HG03196 (cell line): ENCODE measurements around the gene DGKD.

Source experiments
- ATAC-seq: cut with Tn5 transposase; IDR thresholded peaks from one replicate; pipeline ENCODE4 v1.9.1; 2021; ENCODE audit not compliant: unreplicated experiment

The DGKD gene

GRCh38 chr2:233409286-233409991 is 55.1 kb downstream of the DGKD start:
- no peak for ATAC-seq

GRCh38 chr2:233410196-233410760 is 56.0 kb downstream of the DGKD start:
- no peak for ATAC-seq

GRCh38 chr2:233411162-233411561 is 56.9 kb downstream of the DGKD start:
- no peak for ATAC-seq

- ATAC-seq: no peak
These were observed 58.1 kb downstream of the DGKD start for GRCh38 chr2:233412405-233412804.

DNA sequence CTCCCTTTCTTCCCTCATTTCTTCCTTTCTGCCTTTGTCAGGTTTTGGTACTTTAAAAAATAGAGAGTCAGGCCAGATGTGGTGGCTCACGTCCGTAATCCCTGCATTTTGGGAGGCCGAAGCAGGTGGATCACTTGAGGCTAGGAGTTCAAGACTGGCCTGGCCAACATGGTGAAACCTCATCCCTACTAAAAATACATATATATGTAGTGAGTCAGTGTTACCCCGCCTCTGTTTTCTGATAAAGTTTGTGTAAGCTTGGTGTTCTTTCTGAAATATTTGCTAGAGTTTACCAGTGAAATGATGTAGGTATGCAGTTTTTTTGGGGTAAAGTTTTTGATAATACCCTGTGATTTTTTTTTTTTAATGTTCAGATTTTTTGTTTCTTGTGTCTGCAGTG is 58.8 kb downstream of the DGKD start:
- ATAC-seq: no peak

- ATAC-seq: no peak
These were observed 59.4 kb downstream of the DGKD start for GRCh38 chr2:233413559-233414272.

DNA sequence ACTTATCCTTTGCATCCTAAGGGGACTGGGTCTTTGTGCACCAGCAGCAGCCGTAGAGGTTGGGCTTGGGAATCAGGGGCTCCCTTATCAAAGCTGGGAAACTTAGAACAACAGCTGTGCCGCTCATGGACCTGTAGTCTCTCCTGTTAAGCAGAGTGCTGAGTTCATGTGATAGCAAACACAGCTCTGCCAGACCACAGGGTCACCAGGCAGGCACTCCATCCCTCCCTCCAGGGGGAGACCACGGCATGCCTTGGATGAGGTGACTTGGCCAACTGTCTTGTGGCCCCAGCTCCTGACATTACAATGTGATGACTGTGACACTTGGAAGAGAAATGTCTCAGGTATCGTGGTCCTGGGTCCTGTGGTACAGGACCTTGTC is 60.0 kb downstream of the DGKD start:
- no peak for ATAC-seq

DNA sequence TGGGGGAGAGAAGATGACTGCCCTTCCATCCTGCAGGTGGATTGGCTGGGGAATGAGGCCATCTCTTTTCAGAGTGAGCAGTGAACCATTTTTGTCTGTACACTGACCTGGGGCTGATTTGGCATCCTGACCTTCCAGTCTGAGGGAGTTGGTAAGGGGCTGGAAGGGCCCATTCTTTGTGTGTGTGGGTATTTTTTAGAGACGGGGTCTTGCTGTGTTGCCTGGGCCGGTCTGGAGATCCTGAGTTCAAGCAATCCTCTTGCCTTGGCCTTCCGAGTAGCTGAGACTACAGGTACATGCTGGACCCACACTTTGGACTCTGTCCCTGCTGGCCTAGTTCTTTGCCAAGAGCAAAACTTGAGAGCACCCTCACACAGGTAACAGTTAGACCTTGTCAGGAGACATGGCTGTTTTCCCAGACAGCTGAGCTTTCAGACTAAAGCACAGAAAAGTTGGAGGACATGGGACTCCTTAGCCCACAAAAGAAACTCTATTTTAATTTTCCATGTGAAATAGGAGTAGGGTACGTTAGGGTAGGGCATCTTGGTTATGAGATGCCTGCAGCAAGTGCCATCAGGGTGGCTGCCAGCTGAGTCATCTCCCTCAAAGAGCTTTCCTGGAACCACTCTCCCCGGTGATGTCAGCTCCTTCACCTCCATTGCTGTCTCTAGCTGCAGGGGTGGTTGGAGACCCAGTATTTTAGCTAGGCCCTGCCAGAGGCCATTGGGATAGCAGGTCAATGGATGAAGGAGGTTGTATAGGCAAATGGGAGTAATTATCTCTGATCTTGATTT is 60.7 kb downstream of the DGKD start:
- no peak for ATAC-seq

DNA sequence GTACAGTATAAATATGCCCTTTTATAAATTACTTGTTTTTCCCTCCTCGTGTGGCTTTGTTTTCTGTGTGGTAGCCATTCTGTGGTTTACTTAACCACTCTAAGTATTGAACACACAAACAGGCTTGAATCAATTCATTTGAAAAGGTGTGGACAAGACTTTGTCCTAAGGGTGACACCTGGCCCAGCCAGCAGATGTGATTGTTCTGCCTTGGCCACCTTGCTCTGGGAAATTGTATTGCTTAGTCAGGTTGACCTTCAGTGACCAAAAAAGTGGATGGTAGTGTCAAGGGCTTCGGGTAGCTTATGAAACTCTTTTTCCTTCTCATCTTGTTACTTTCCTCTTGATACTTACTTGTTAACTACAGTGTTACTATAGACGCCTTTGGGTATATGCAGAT is 61.9 kb downstream of the DGKD start:
- no peak for ATAC-seq

- ATAC-seq: no peak
These were observed 62.4 kb downstream of the DGKD start for GRCh38 chr2:233416706-233417105.

DNA sequence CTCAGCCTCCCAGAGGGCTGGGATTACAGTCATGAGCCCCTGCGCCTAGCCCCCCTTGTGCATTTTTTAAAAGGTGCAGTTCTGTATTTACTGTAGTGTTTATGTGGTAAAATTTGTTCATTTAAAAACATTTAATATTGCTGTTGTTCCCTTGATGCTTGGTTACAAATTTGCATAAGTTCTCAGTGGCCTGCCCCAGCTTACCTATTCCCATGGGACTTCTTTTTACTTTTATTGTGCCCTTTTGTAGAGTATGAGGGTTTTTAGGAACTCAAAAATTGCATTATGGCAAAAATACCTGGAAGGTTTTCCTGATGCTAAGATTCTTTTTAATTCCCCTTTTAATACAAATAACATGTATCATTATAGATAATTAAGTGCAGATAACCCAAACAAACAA is 63.0 kb downstream of the DGKD start:
- no peak for ATAC-seq

DNA sequence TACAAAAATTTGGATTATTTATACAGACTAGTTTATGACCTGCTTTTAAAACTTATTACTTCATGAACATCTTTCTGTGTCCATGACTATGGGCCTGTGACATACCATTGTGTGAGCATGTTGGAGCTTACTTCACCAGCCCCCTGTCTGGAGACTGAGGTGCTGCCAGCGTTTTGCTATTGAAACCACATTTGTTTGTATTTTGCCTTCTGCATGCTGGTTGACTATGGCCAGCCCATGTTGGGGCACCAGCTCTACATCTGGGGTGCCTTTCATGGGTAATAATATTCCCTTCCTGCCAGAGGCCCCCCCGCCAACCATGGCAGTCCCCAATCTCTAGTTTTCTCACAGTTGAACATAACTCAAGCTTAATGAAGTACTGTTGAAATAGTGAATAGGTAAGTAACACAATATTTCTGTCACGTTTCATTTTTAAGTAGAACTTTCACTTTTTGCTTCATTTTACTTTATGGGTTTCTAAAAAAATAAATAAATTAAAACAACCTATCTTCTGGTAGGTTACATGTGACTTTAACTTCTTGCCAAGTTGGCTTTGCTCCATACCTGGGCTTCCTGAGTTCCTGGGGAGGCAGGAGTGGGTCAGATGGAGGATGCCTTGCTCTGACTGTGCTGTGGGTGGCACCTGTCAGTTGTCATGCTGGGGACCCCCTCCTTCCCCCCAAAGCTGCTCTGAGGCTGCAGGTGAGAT is 63.9 kb downstream of the DGKD start:
- ATAC-seq: no peak

DNA sequence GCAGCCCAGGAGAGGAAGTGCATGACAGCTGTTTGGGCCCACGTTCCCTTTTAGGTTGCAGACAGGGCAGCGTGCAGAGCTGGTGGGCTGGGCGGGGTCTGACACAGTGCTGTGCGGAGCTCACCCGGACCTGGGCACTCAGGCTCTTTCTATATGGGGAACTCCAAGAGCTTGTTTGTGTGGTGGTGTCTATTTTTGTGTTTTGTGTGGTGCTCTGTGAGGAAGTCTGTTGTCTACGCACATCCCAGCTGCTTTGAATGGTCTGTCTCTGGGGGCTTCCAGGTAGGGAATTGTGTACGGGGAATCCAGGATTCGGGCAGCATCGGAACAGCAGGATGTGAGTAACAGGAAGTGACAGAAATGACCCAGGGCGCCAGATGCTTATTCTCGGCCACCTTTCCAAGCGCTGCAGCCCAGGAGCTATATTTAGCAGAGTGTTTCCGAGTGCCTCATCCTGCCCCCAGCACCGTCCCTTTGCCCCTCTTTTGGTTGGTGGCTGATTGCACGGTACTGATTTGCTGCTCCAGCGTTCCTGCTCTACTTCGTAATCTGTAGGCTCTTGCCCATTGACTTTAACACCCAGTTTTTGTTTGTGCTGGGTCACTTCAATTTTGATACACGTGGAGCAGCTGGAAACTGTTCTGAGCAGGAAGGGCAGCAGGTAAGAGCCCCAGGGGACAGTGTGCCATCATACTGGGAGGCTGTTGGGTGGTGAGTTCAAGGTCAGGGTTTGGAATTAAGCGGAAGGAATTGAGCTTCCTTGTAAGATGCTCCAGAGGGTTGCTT is 64.7 kb downstream of the DGKD start:
- ATAC-seq: peak; percentile 36

DNA sequence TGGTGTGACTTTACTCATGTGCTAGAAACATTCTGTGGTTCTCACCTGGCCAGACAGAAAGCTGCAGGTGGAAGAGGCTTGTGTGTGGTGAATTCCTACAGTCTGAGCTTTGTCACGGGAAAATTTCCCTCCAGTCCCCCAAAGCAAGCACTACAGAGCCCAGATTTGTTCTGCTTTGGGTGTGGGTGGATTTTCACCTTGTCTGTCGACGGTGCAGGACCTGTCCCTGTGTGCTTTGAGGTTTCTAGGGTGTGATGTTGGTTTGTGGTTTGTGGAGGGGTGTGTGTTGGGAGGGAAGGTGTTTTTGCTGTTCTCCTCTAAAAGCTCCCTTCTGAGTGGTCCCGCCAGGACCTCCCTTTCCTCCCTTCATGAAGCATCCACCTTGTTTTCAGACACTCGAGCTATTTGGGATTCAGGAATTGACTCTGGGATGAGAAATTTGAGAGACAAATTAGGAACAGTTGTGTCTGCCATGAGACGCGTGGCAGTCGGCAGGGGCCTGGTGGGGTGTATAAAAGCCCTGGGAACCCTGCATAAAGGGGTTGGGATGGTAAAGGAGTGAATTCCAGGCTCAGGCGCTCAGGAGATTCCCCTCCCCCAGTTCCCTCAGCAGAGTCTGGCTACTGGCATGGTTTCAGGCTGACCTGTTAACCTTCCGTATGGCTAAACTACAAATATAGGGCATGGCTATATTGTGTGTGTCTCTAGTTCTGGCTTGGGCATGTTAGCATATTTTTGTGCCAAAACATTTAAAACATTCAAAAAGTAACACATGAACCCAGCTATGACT is 65.5 kb downstream of the DGKD start:
- ATAC-seq: no peak

DNA sequence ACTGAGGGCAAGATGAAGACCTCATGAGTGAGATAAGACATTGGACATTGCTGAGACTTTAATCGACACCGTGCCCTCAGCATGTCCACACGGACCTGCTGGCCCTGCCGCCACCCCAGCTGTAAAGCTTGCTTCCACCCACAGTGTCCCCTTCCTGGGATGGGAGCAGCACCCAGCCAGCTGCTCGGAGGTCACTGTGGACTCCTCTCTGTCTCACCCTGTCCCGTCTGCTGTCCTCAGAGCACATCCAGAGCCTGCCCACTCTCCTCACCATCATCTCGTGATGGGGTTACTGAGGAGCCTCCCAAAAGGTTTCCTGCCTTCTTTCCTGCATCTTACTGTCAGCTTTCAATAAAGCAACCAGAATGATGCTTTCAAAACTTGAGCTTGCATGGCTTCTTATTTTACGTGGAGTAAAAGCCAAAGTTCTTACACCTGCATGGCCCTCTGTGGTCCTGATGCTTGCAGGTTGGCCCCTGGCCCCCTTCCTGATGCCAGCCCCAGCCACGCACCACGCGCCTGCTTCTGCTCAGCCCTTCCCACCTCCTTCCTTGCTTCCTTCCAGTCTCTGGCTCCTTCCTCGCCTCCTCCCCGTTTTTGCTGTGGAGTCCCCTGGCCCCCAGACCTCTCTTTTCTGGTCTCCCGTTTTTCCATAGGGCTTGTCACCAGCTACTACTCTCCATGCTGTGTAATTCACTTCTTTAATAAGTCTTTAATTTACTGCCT is 67.0 kb downstream of the DGKD start:
- ATAC-seq: no peak

- peak; percentile 63 for ATAC-seq
These were observed 67.9 kb downstream of the DGKD start for GRCh38 chr2:233422050-233422639.

DNA sequence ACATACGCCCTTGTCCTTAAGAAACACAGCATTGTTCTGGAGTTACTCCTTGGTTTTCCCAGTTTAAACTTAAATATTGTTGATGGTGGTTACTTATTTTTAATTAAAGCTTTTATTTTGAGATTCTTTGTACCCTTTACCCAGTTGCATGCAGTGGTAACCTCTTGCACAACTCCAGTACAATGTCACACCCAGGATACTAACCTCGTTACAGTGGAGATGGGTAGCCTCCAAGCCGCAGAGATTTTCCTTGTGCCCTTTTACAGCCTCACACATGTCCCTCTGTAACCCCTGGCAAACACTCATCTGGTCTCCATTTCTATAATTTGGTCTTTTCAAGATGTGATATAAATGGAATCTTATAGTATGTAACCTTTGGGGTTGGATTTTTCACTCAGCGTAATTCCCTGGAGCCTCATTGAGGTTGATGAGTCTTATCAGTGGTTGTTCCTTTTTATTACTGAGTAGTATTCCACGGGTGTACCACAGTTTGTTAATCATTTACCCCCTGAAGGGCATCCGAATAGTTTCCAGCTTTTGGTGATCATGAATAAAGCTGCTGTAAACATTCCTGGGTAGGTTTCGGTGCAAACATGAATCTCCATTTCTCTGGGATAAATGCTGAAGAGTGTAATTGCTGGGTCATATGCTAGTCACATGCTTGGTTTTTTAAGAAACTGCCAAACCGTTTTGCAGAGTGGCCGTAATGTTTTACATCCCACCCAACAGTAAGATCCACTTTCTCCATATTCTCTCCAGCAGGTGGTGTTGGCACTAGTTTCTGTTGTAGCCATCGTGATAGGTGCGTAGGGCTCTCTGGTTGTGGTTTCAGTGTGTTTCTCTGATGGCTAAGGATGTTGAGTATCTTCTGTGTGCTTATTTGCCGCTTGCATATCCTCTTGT is 68.6 kb downstream of the DGKD start:
- ATAC-seq: no peak

DNA sequence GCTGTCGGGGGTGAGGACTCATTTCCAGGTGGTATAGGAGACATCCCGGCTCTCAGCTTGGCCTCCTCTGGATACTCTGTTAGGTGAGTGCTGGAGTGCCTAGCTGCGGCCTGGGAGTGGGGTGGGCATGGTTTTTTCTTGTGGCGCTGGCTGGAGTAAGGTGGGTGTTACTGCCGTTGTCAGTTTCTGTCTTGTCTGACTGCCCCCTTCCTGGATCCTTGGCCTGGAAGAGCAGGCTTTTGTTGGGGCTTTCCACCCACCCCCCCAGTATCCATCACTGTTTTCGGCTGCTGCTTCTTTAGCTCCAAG is 69.2 kb downstream of the DGKD start:
- no peak for ATAC-seq
